SJSA1 (cell line): ENCODE measurements around the gene FOXP2. TPM values are rescaled to one million over a fixed set of nuclear protein-coding genes. Genes with fewer than 3 reads are reported as not detected.
"Not testable (repeated sequence)": the region's sequence is repeated elsewhere in the genome, so short reads cannot be mapped to it uniquely, and the experiment has no call there.

ENCODE experiments used
- DNase-seq, 2 experiments: peaks; one replicate each; pipeline ENCODE4 v3.0.0-alpha.2; 2015 to 2020; ENCODE audit warnings: low spot score in 2 of 2, low read depth in 1 of 2
- H3K27ac ChIP-seq: fragments of 250-450 bp; sonication (Bioruptor Pico); 2 replicates; pipeline ENCODE4 v1.5.1; 2020; ENCODE audit warnings: mild to moderate bottlenecking, moderate library complexity
- H3K27me3 ChIP-seq: fragments of 250-450 bp; sonication (Bioruptor Pico); replicated peaks from 2 replicates; pipeline ENCODE4 v1.5.1; 2020; ENCODE audit warnings: mild to moderate bottlenecking, moderate library complexity
- H3K36me3 ChIP-seq: fragments of 250-450 bp; sonication (Bioruptor Pico); 2 replicates; pipeline ENCODE4 v1.5.1; 2020; ENCODE audit warnings: mild to moderate bottlenecking
- H3K4me1 ChIP-seq: fragments of 250-450 bp; sonication (Bioruptor Pico); replicated peaks from 2 replicates; pipeline ENCODE4 v1.6.1; 2021; ENCODE audit warnings: mild to moderate bottlenecking
- H3K4me3 ChIP-seq: fragments of 250-450 bp; sonication (Bioruptor Pico); 2 replicates; pipeline ENCODE4 v1.5.1; 2020; ENCODE audit warnings: mild to moderate bottlenecking
- H3K9me3 ChIP-seq: fragments of 250-450 bp; sonication (Bioruptor Pico); replicated peaks from 2 replicates; pipeline ENCODE4 v1.5.1; 2020; ENCODE audit warnings: mild to moderate bottlenecking
- total RNA-seq: library from RNA; depleted of rRNA; stranded (reverse); fragments of >200 nt; shearing (Covaris generic); gene quantifications from 2 replicates; pipeline ENCODE4 v1.2.3, GENCODE V29; 2014

The FOXP2 gene
- total RNA-seq, 1 experiment from 2014 or later = not detected

GRCh38 chr7:114497491-114497890 lies 82.9 kb downstream of the FOXP2 start:
- H3K9me3 ChIP-seq, H3K36me3 ChIP-seq: not testable (repeated sequence)

GRCh38 chr7:114502454-114503254 lies 88.0 kb downstream of the FOXP2 start:
- H3K4me3 ChIP-seq = no peak overlapping the region
- no peaks in the 10 kb centered on the region for H3K4me1 ChIP-seq
- H3K27me3 ChIP-seq = no peaks in the 10 kb centered on the region
- no peak overlapping the region for H3K27ac ChIP-seq
- DNase-seq = no peak
- H3K9me3 ChIP-seq = no peaks in the 10 kb centered on the region
- no peaks in the 10 kb centered on the region for H3K36me3 ChIP-seq

More at GRCh38 chr7:114497491-114497890, 82.9 kb downstream of the FOXP2 start:
- H3K27me3 ChIP-seq, H3K27ac ChIP-seq, H3K4me1 ChIP-seq, DNase-seq, H3K4me3 ChIP-seq: not testable (repeated sequence)

- no peaks in the 10 kb centered on the region for H3K9me3 ChIP-seq
- no peak for DNase-seq
- no peak overlapping the region for H3K27ac ChIP-seq
- no peak overlapping the region for H3K4me3 ChIP-seq
- no peaks in the 10 kb centered on the region for H3K36me3 ChIP-seq
- no peaks in the 10 kb centered on the region for H3K4me1 ChIP-seq
- H3K27me3 ChIP-seq = no peaks in the 10 kb centered on the region
Observed at GRCh38 chr7:114504586-114504985, 90.0 kb downstream of the FOXP2 start.

GRCh38 chr7:114507381-114507780 lies 92.8 kb downstream of the FOXP2 start:
- no peak overlapping the region for H3K4me3 ChIP-seq
- H3K27ac ChIP-seq = no peak overlapping the region
- H3K9me3 ChIP-seq = no peaks in the 10 kb centered on the region
- H3K27me3 ChIP-seq = no peaks in the 10 kb centered on the region
- DNase-seq = no peak
- no peaks in the 10 kb centered on the region for H3K36me3 ChIP-seq
- H3K4me1 ChIP-seq = no peaks in the 10 kb centered on the region

GRCh38 chr7:114508086-114508485 lies 93.5 kb downstream of the FOXP2 start:
- no peak for DNase-seq
- H3K27me3 ChIP-seq = no peaks in the 10 kb centered on the region
- H3K36me3 ChIP-seq = no peaks in the 10 kb centered on the region
- H3K4me1 ChIP-seq = no peaks in the 10 kb centered on the region
- H3K4me3 ChIP-seq = no peak overlapping the region
- no peak overlapping the region for H3K27ac ChIP-seq
- H3K9me3 ChIP-seq = no peaks in the 10 kb centered on the region

DNA sequence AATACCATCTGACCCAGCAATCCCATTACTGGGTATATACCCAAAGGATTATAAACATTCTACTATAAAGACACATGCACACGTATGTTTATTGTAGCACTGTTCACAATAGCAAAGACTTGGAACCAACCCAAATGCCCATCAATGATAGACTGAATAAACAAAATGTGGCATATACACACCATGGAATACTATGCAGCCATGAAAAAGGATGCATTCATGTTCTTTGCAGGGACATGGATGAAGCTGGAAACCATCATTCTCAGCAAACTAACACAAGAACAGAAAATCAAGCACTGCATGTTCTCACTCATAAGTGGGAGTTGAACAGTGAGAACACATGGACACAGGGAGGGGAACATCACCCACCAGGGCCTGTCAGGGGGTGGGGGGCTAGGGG lies 96.2 kb downstream of the FOXP2 start:
- H3K4me1 ChIP-seq, H3K36me3 ChIP-seq, H3K27me3 ChIP-seq, H3K9me3 ChIP-seq, H3K27ac ChIP-seq, H3K4me3 ChIP-seq, DNase-seq: not testable (repeated sequence)

- Histone ChIP-seq H3K4me3 (no peak overlapping the region), H3K4me1 (no peaks in the 10 kb centered on the region), H3K9me3 (no peaks in the 10 kb centered on the region), H3K27ac (no peak overlapping the region), H3K36me3 (no peaks in the 10 kb centered on the region), H3K27me3 (no peaks in the 10 kb centered on the region)
- DNase-seq = no peak
Observed at GRCh38 chr7:114519240-114519639, 104.6 kb downstream of the FOXP2 start.

DNA sequence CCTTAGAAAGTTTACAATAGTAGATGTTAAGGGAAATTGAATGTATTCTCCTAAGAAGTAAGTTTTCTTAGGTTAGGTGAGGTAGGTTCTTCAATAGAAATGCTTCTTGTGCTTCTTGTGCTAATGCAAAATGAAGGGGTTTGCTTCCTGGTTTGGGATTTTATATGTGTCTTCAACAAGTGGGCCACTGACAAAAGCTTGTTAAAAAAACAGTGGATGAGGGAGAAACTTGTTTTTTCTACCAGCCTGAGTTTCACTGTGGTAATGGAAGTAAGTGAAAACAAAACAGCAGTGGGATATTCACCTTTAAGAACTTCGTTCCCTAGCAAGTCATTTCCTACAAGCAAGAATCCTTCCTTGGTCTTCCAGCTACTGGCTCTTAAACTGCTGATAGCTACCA lies 107.5 kb downstream of the FOXP2 start:
- no peaks in the 10 kb centered on the region for H3K27me3 ChIP-seq
- no peak overlapping the region for H3K27ac ChIP-seq
- no peaks in the 10 kb centered on the region for H3K9me3 ChIP-seq
- H3K36me3 ChIP-seq = no peaks in the 10 kb centered on the region
- no peak overlapping the region for H3K4me3 ChIP-seq
- no peaks in the 10 kb centered on the region for H3K4me1 ChIP-seq
- no peak for DNase-seq

GRCh38 chr7:114527589-114527988 lies 113.0 kb downstream of the FOXP2 start:
- H3K36me3 ChIP-seq = no peaks in the 10 kb centered on the region
- no peaks in the 10 kb centered on the region for H3K4me1 ChIP-seq
- no peak overlapping the region for H3K27ac ChIP-seq

DNA sequence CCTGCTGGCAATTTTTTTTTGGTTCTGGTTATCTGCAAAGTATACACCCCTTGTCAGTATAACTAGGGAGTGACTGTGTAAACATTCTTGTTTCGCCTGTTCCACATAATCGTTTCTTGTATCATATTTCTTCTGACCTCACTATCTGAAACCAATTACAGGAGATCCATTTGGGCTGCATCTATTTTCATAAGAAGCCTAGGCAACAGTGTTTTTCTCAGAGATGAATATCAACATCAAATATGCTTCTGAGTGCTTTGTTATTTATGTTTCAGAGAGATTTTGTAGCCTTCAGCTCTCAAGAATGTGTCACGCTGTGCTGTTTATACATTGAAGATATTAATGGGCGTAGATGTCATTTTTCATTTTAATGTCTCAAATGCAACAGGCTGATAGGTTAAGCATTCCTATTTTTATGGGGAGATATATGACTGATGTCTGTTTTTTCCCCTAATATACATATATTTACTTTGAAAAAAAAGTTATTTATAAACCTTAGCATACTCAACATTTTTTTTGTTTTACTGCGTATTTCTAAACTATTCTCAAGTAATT lies 115.5 kb downstream of the FOXP2 start:
- H3K27me3 ChIP-seq = no peaks in the 10 kb centered on the region
- DNase-seq = no peak
- no peaks in the 10 kb centered on the region for H3K9me3 ChIP-seq
- no peaks in the 10 kb centered on the region for H3K4me1 ChIP-seq
- no peak overlapping the region for H3K4me3 ChIP-seq
- H3K27ac ChIP-seq = no peak overlapping the region
- no peaks in the 10 kb centered on the region for H3K36me3 ChIP-seq

More at GRCh38 chr7:114527589-114527988, 113.0 kb downstream of the FOXP2 start:
- no peaks in the 10 kb centered on the region for H3K9me3 ChIP-seq
- no peak overlapping the region for H3K4me3 ChIP-seq
- H3K27me3 ChIP-seq = no peaks in the 10 kb centered on the region
- no peak for DNase-seq

DNA sequence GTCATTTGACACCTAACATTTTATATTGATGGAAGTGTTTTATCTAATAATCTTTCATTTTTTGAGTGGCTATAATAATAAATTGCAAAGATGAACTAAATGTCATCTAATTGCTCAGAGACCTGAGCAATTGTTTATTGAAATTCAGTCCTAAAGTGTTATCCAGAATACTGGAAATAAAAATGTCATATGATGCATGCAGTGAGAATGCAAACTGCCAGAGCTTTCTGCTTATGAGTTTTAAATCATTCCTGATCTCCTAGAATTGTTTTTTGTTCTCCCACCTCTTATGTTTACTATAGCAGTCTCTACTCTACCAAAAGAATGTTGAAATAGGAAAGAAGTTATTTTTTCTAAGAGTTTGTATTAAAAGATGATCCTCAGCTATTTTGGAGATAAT lies 116.7 kb downstream of the FOXP2 start:
- Histone ChIP-seq H3K27me3 (no peaks in the 10 kb centered on the region), H3K9me3 (no peaks in the 10 kb centered on the region), H3K27ac (no peak overlapping the region), H3K36me3 (no peaks in the 10 kb centered on the region), H3K4me1 (no peaks in the 10 kb centered on the region), H3K4me3 (no peak overlapping the region)
- no peak for DNase-seq

DNA sequence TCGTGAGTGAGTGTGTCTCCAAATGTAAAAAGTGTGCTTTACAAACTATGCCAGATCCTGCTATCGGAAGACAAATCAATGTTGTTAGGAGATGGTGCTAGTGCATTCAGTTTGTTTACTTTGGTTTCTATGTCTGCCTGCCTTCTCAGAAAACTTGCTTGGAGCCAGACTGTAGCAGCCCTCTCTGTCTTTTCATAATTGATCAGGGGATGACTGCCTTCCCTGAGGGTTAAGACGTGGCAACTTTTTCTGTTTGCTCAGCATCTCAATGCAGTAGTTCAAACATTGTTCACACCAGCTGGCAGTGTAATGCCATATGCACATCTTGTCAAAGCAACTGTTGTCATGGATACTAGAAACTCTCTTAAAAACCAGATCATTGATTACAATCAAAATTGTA lies 118.5 kb downstream of the FOXP2 start:
- H3K27ac ChIP-seq = no peak overlapping the region
- H3K36me3 ChIP-seq = no peaks in the 10 kb centered on the region
- no peaks in the 10 kb centered on the region for H3K4me1 ChIP-seq
- no peak for DNase-seq
- H3K4me3 ChIP-seq = no peak overlapping the region
- H3K9me3 ChIP-seq = no peaks in the 10 kb centered on the region
- no peaks in the 10 kb centered on the region for H3K27me3 ChIP-seq

DNA sequence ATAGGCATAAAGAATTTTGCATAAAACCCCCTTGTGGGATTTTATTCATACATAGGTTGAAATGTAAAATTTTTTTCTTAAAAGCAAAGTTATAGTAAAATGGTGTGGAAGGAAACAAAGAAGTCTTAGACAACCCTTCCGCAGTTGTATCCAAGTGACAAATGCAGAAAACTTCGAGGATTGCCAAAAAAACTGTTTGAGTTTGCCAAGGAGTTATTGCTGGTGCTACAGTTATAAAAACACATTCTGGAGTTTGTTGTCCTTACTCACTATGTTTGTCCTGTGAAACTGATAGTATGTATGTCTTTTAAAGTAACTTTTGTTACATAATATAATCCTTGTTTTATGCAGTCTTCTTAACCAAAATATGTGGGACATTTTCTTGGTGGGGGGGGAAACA lies 120.3 kb downstream of the FOXP2 start:
- H3K4me3 ChIP-seq = no peak overlapping the region
- no peaks in the 10 kb centered on the region for H3K36me3 ChIP-seq
- no peak for DNase-seq
- H3K9me3 ChIP-seq = no peaks in the 10 kb centered on the region
- no peaks in the 10 kb centered on the region for H3K4me1 ChIP-seq
- H3K27me3 ChIP-seq = no peaks in the 10 kb centered on the region
- H3K27ac ChIP-seq = no peak overlapping the region

- DNase-seq = no peak
- Histone ChIP-seq H3K36me3 (no peaks in the 10 kb centered on the region), H3K4me3 (no peak overlapping the region), H3K9me3 (no peaks in the 10 kb centered on the region), H3K27ac (no peak overlapping the region), H3K27me3 (no peaks in the 10 kb centered on the region), H3K4me1 (no peaks in the 10 kb centered on the region)
Observed at GRCh38 chr7:114539575-114539974, 125.0 kb downstream of the FOXP2 start.
